ENCODE results near the gene SLC14A1.

SLC14A1 gene

GRCh38 chr18:45801416-45802004 lies 77.5 kb downstream of the SLC14A1 start:
- Histone ChIP-seq H3K36me3 (ENCODE audit: control insufficient read depth, insufficient read depth, low read length) (no peaks in the 10 kb centered on the region), H3K4me3 (ENCODE audit: low read length) (no peak overlapping the region), H3K4me1 (ENCODE audit: control insufficient read depth, insufficient read depth, low read length) (no peaks in the 10 kb centered on the region), H3K9me3 (ENCODE audit: control insufficient read depth, insufficient read depth, low read length) (no peaks in the 10 kb centered on the region), H3K27me3 (ENCODE audit: control insufficient read depth, insufficient read depth, low read length) (no peaks in the 10 kb centered on the region), H3K27ac (ENCODE audit: low read length) (no peak overlapping the region)
- WGBS (ENCODE audit: insufficient coverage, insufficient read length) = no CpG with 5 or more reads among the region's 1 CpG
- DNase-seq (ENCODE audit: low read depth, low spot score) = no peak
